Fibroblast of lung (primary cell): ENCODE results near the gene COLQ. TPM values are rescaled to one million over a fixed set of nuclear protein-coding genes. Genes with fewer than 3 reads are reported as not detected.

Experiments used
- DNase-seq, 2 donors: peaks; one replicate each; pipeline versions ENCODE4 v3.0.0 to v3.0.0-alpha.2; 2010; ENCODE audit warnings: low read depth in 2 of 2
- H2AFZ ChIP-seq: 2 replicates; pipeline ENCODE4 v1.5.1; 2012; ENCODE audit warnings: low read length, control low read depth, inconsistent platforms
- H3K27ac ChIP-seq: 2 replicates; pipeline ENCODE4 v1.5.1; 2011; ENCODE audit warnings: low read length, control low read depth; ENCODE audit not compliant: insufficient read depth
- H3K27me3 ChIP-seq: 2 replicates; pipeline ENCODE4 v1.5.1; 2011; ENCODE audit warnings: mild to moderate bottlenecking, low read length; ENCODE audit not compliant: control insufficient read depth, insufficient read depth
- H3K36me3 ChIP-seq: 2 replicates; pipeline ENCODE4 v1.5.1; 2011; ENCODE audit warnings: low read length; ENCODE audit not compliant: control insufficient read depth, insufficient read depth
- H3K4me1 ChIP-seq: 2 replicates; pipeline ENCODE4 v1.5.1; 2011; ENCODE audit warnings: low read length; ENCODE audit not compliant: control insufficient read depth, insufficient read depth; ENCODE audit errors: extremely low read depth
- H3K4me2 ChIP-seq: 2 replicates; pipeline ENCODE4 v1.5.1; 2011; ENCODE audit warnings: low read length, control low read depth; ENCODE audit not compliant: insufficient read depth; ENCODE audit errors: extremely low read depth
- H3K4me3 ChIP-seq, 4 experiments: fragments of 200-600 bp in 1 of 4; sonication (generic) in 1 of 4; replicated peaks in 1 of 4; 2 replicates each; pipeline ENCODE4 v1.5.1; 2011 to 2016; ENCODE audit warnings: low read length in 4 of 4, low read depth in 3 of 4, mild to moderate bottlenecking in 3 of 4, control low read depth in 2 of 4, inconsistent platforms in 1 of 4, mixed read lengths in 1 of 4; ENCODE audit not compliant: insufficient read depth in 1 of 4; ENCODE audit errors: control extremely low read depth in 1 of 4
- H3K79me2 ChIP-seq: 2 replicates; pipeline ENCODE4 v1.5.1; 2012; ENCODE audit warnings: mild to moderate bottlenecking, low read length, inconsistent platforms; ENCODE audit not compliant: control insufficient read depth, insufficient read depth
- H3K9ac ChIP-seq: 2 replicates; pipeline ENCODE4 v1.5.1; 2011; ENCODE audit warnings: mild to moderate bottlenecking, low read length, control low read depth; ENCODE audit not compliant: insufficient read depth
- H3K9me3 ChIP-seq: 2 replicates; pipeline ENCODE4 v1.5.1; 2012; ENCODE audit warnings: low read depth, low read length; ENCODE audit not compliant: control insufficient read depth, insufficient read depth
- H4K20me1 ChIP-seq: 2 replicates; pipeline ENCODE4 v1.5.1; 2011; ENCODE audit warnings: low read length; ENCODE audit not compliant: control insufficient read depth, insufficient read depth; ENCODE audit errors: extremely low read depth
- CTCF ChIP-seq, 2 donors: IDR thresholded peaks in 1 of 2; conservative IDR thresholded peaks in 1 of 2; 1 replicate in 1 of 2; 2 replicates in 1 of 2; pipeline ENCODE4 v1.5.1; 2011 to 2012; ENCODE audit warnings: low read length in 2 of 2, control low read depth in 1 of 2, inconsistent platforms in 1 of 2, low read depth in 1 of 2, mild to moderate bottlenecking in 1 of 2
- EZH2 ChIP-seq: IDR thresholded peaks from 2 replicates; pipeline ENCODE4 v1.5.1; 2012; ENCODE audit warnings: low read length, control low read depth, mild to moderate bottlenecking; ENCODE audit errors: missing control alignments
- polyA plus RNA-seq, 2 donors: library from polyadenylated mRNA; depleted of rRNA in 1 of 2; stranded (reverse) in 1 of 2; unstranded in 1 of 2; fragments of >200 nt; gene quantifications; 2 replicates each; pipeline ENCODE4 v1.2.1, GENCODE V29; 2011 to 2012; ENCODE audit warnings: missing spikeins in 1 of 2
- total RNA-seq: library from RNA; depleted of rRNA; stranded (reverse); fragments of >200 nt; gene quantifications from 2 replicates; pipeline ENCODE4 v1.2.1, GENCODE V29; 2014

COLQ gene
- total and polyA plus RNA-seq, 2 donors (not counting 1 experiment from before 2014, with no cell fraction given), result 0.33 to 0.34 TPM

GRCh38 chr3:15531346-15531745 lies 9.8 kb upstream of the COLQ start:
- no peak overlapping the region for H3K27ac ChIP-seq
- H3K36me3 ChIP-seq, result no peaks in the 10 kb centered on the region
- TF ChIP-seq CTCF (conservative IDR thresholded peaks at IDR 0.05 in 1 of 2, IDR thresholded peaks at IDR 0.05 in 1 of 2; ENCODE audit: low read depth in 1 of 2, low read length in 2 of 2), result no peak
- TF ChIP-seq EZH2, result no peak
- no peak for DNase-seq
- no peak overlapping the region for H3K4me2 ChIP-seq
- H4K20me1 ChIP-seq, result no peaks in the 10 kb centered on the region
- no peak overlapping the region for H3K4me3 ChIP-seq
- H3K79me2 ChIP-seq, result no peaks in the 10 kb centered on the region
- no peak overlapping the region for H2AFZ ChIP-seq
- H3K9ac ChIP-seq, result no peak overlapping the region
- no peaks in the 10 kb centered on the region for H3K9me3 ChIP-seq
- H3K27me3 ChIP-seq, result no peaks in the 10 kb centered on the region
- H3K4me1 ChIP-seq, result no peaks in the 10 kb centered on the region

GRCh38 chr3:15528854-15529537 lies 7.5 kb upstream of the COLQ start:
- H3K4me3 ChIP-seq, result no peak overlapping the region
- no peak overlapping the region for H3K27ac ChIP-seq
- H3K9me3 ChIP-seq, result no peaks in the 10 kb centered on the region
- H2AFZ ChIP-seq, result no peak overlapping the region
- H4K20me1 ChIP-seq, result no peaks in the 10 kb centered on the region
- no peaks in the 10 kb centered on the region for H3K36me3 ChIP-seq
- H3K9ac ChIP-seq, result no peak overlapping the region
- DNase-seq, result no peak
- H3K79me2 ChIP-seq, result no peaks in the 10 kb centered on the region
- TF ChIP-seq EZH2, result no peak
- TF ChIP-seq CTCF (conservative IDR thresholded peaks at IDR 0.05 in 1 of 2, IDR thresholded peaks at IDR 0.05 in 1 of 2; ENCODE audit: low read depth in 1 of 2, low read length in 2 of 2), result no peak
- no peak overlapping the region for H3K4me2 ChIP-seq
- H3K27me3 ChIP-seq, result no peaks in the 10 kb centered on the region
- no peaks in the 10 kb centered on the region for H3K4me1 ChIP-seq

GRCh38 chr3:15527031-15527459 lies 5.5 kb upstream of the COLQ start:
- DNase-seq, result peak; percentile 7 to 8
- no peak overlapping the region for H3K4me2 ChIP-seq
- H3K36me3 ChIP-seq, result no peaks in the 10 kb centered on the region
- H3K9ac ChIP-seq, result no peak overlapping the region
- H3K4me1 ChIP-seq, result no peaks in the 10 kb centered on the region
- no peaks in the 10 kb centered on the region for H3K79me2 ChIP-seq
- H4K20me1 ChIP-seq, result no peaks in the 10 kb centered on the region
- no peaks in the 10 kb centered on the region for H3K9me3 ChIP-seq
- no peak overlapping the region for H3K27ac ChIP-seq
- H3K4me3 ChIP-seq, result no peak overlapping the region
- TF ChIP-seq EZH2 (no peak), CTCF (conservative IDR thresholded peaks at IDR 0.05 in 1 of 2, IDR thresholded peaks at IDR 0.05 in 1 of 2; ENCODE audit: low read depth in 1 of 2, low read length in 2 of 2) (peak in 1 of 2 donors; percentile 30)
- H3K27me3 ChIP-seq, result no peaks in the 10 kb centered on the region
- H2AFZ ChIP-seq, result no peak overlapping the region
